Stimulated activated CD4-positive, alpha-beta T cell treated with anti-CD3 and anti-CD28 coated beads, Interleukin-1b, Interleukin-23, amount 100 ng/mL, for 4 hours (primary cell): ENCODE data around the gene ZNF133.
"Not testable (repeated sequence)": the region's sequence is repeated elsewhere in the genome, so short reads cannot be mapped to it uniquely, and the experiment has no call there.

Experiments used
- DNase-seq, 2 donors: peaks; one replicate each; pipeline ENCODE4 v3.0.0-alpha.2; 2020; ENCODE audit warnings: low read depth in 2 of 2

ZNF133 gene

GRCh38 chr20:18284805-18285533 lies 3.4 kb upstream of the ZNF133 start:
- DNase-seq, result no peak

- DNase-seq, result no peak
These were observed 797 bp upstream of the ZNF133 start for GRCh38 chr20:18287546-18287914.

GRCh38 chr20:18288749-18289267 lies 481 bp downstream of the ZNF133 start:
- no peak for DNase-seq

GRCh38 chr20:18289306-18289705 lies 979 bp downstream of the ZNF133 start:
- DNase-seq, result no peak

- DNase-seq, result no peak
These were observed 11.0 kb downstream of the ZNF133 start for GRCh38 chr20:18299364-18299763.

GRCh38 chr20:18304618-18305017 lies 16.3 kb downstream of the ZNF133 start:
- DNase-seq, result no peak

- no peak for DNase-seq
These were observed 19.0 kb downstream of the ZNF133 start for GRCh38 chr20:18307301-18307700.

GRCh38 chr20:18310051-18310450 lies 21.7 kb downstream of the ZNF133 start:
- DNase-seq, result no peak

- DNase-seq, result no peak
These were observed 22.3 kb downstream of the ZNF133 start for GRCh38 chr20:18310592-18310991.

GRCh38 chr20:18312723-18313122 lies 24.4 kb downstream of the ZNF133 start:
- no peak for DNase-seq

GRCh38 chr20:18313411-18313810 lies 25.1 kb downstream of the ZNF133 start:
- DNase-seq, result no peak

GRCh38 chr20:18314786-18315406 lies 26.6 kb downstream of the ZNF133 start:
- no peak for DNase-seq

GRCh38 chr20:18316166-18316565 lies 27.8 kb downstream of the ZNF133 start:
- DNase-seq, result no peak

GRCh38 chr20:18321316-18321715 lies 33.0 kb downstream of the ZNF133 start:
- no peak for DNase-seq

GRCh38 chr20:18321976-18322950 lies 33.9 kb downstream of the ZNF133 start:
- no peak for DNase-seq

- no peak for DNase-seq
These were observed 35.4 kb downstream of the ZNF133 start for GRCh38 chr20:18323705-18324104.

- no peak for DNase-seq
These were observed 36.3 kb downstream of the ZNF133 start for GRCh38 chr20:18324596-18325089.

GRCh38 chr20:18326990-18327389 lies 38.7 kb downstream of the ZNF133 start:
- DNase-seq, result no peak

GRCh38 chr20:18331694-18332093 lies 43.4 kb downstream of the ZNF133 start:
- no peak for DNase-seq

GRCh38 chr20:18349749-18350148 lies 61.4 kb downstream of the ZNF133 start:
- DNase-seq, result not testable (repeated sequence)

- no peak for DNase-seq
These were observed 71.5 kb downstream of the ZNF133 start for GRCh38 chr20:18359854-18360253.

- no peak for DNase-seq
These were observed 72.3 kb downstream of the ZNF133 start for GRCh38 chr20:18360635-18361034.
